HepG2 (cell line): ENCODE data around the gene ATP13A4.

Source experiments
- ATAD3A ChIP-seq: sonication (generic); formaldehyde crosslinking; IDR thresholded peaks from 2 replicates; pipeline ENCODE4 v1.4.0; 2020; ENCODE audit warnings: missing genetic modification reagents
- CTCF ChIP-seq: sonication (generic); formaldehyde crosslinking; IDR thresholded peaks from 2 replicates; pipeline ENCODE4 v1.5.0; 2020; ENCODE audit warnings: mild to moderate bottlenecking, missing genetic modification reagents, moderate library complexity
- EZH2 ChIP-seq: conservative IDR thresholded peaks from 2 replicates; pipeline ENCODE4 v1.6.1; 2012; ENCODE audit warnings: mild to moderate bottlenecking, low read depth, low read length, moderate library complexity
- HNF1A ChIP-seq, 2 experiments: sonication (generic) in 1 of 2; formaldehyde crosslinking in 1 of 2; IDR thresholded peaks; 2 replicates each; pipeline versions ENCODE4 v1.4.0 to v1.6.1; 2016 to 2020; ENCODE audit warnings: borderline replicate concordance in 1 of 2, low read depth in 1 of 2, mild to moderate bottlenecking in 1 of 2, missing genetic modification reagents in 1 of 2
- JUN ChIP-seq: sonication (generic); formaldehyde crosslinking; IDR thresholded peaks from 2 replicates; pipeline ENCODE4 v1.4.0; 2020; ENCODE audit warnings: mild to moderate bottlenecking, missing genetic modification reagents
- JUND ChIP-seq: sonication (generic); formaldehyde crosslinking; IDR thresholded peaks from 2 replicates; pipeline ENCODE4 v1.8.0; 2022; ENCODE audit warnings: mild to moderate bottlenecking, missing genetic modification reagents
- NPAS2 ChIP-seq: sonication (generic); formaldehyde crosslinking; IDR thresholded peaks from 2 replicates; pipeline ENCODE4 v1.8.0; 2022; ENCODE audit warnings: mild to moderate bottlenecking, missing genetic modification reagents, borderline replicate concordance
- PRDM4 ChIP-seq: sonication (generic); formaldehyde crosslinking; IDR thresholded peaks from 2 replicates; pipeline ENCODE4 v1.9.0; 2021; ENCODE audit warnings: missing genetic modification reagents, borderline replicate concordance
- RBM39 ChIP-seq: fragments of 200-400 bp; formaldehyde crosslinking; IDR thresholded peaks from one replicate; pipeline ENCODE4 v1.6.1; 2018; ENCODE audit warnings: antibody characterized with exemption, mild to moderate bottlenecking, low read depth, low read length; ENCODE audit not compliant: poor library complexity, severe bottlenecking

- TF ChIP-seq CTCF (CRISPR knock-in tag) (no peak), JUN (CRISPR knock-in tag) (no peak), ATAD3A (CRISPR knock-in tag) (no peak), PRDM4 (CRISPR knock-in tag) (no peak), HNF1A (IDR thresholded peaks at IDR 0.05; ENCODE audit: low read depth) (no peak), HNF1A (CRISPR knock-in tag; IDR thresholded peaks at IDR 0.05; ENCODE audit: borderline replicate concordance) (no peak), EZH2 (no peak), NPAS2 (CRISPR knock-in tag) (no peak), RBM39 (no peak), JUND (CRISPR knock-in tag) (no peak)
These were observed 40.4 kb upstream of the ATP13A4 start for GRCh38 chr3:193594946-193595689.
